SK-N-MC (cell line): ENCODE measurements around the gene TP63.

Experiments used
- EZH2 ChIP-seq: fragments of 200-600 bp; sonication (generic); IDR thresholded peaks from one replicate; pipeline ENCODE4 v1.6.1; 2017; ENCODE audit warnings: antibody characterized with exemption
- POLR2AphosphoS5 ChIP-seq: IDR thresholded peaks from 2 replicates; pipeline ENCODE4 v1.6.1; 2012; ENCODE audit warnings: mild to moderate bottlenecking, low read depth, low read length, borderline replicate concordance

DNA sequence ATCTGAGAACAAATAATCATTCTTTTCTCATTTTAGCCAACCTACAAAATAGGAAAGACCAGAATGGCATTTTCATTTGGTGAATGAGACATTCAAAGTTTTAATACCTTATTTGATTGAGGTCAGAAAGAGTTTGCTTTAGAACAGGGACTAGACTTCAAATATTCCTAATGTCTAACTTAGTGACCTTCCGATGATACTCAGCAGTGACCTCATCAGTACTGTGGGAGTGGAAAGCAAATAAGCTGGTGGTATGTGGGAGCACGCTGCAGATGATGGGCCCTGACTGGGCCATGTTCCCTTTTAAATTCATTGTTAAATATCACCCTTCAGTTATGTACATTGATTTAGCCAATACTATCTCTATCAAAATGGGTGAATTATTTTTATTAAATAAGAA is 266.2 kb downstream of the TP63 start:
- TF ChIP-seq EZH2, result no peak
- TF ChIP-seq POLR2AphosphoS5, result no peak
